GM23338 (cell line): ENCODE measurements around the gene CA12. TPM values are rescaled to one million over a fixed set of nuclear protein-coding genes. Genes with fewer than 3 reads are reported as not detected.

Experiments
- ATAC-seq: fragments of 200-7000 bp; cut with Tn5 transposase; 3 replicates; pipeline ENCODE4 v1.9.1; 2020
- DNase-seq: peaks from one replicate; pipeline ENCODE4 v3.0.0-alpha.2; 2015; ENCODE audit warnings: low spot score
- H2AFZ ChIP-seq: fragments of 200-600 bp; sonication (generic); 2 replicates; pipeline ENCODE4 v1.8.0; 2016; ENCODE audit warnings: antibody characterized with exemption, mild to moderate bottlenecking, moderate library complexity
- H3F3A ChIP-seq: fragments of 200-600 bp; sonication (generic); replicated peaks from 2 replicates; pipeline ENCODE4 v1.8.0; 2017; ENCODE audit warnings: antibody characterized with exemption, mixed run types, low read depth
- H3K27ac ChIP-seq: fragments of 200-600 bp; sonication (generic); 2 replicates; pipeline ENCODE4 v1.6.1; 2016; ENCODE audit warnings: low read depth
- H3K27me3 ChIP-seq: fragments of 200-600 bp; sonication (generic); 2 replicates; pipeline ENCODE4 v1.8.0; 2016; ENCODE audit warnings: mild to moderate bottlenecking, mixed run types, moderate library complexity; ENCODE audit not compliant: insufficient read depth
- H3K36me3 ChIP-seq: fragments of 200-600 bp; sonication (generic); 2 replicates; pipeline ENCODE4 v1.8.0; 2016; ENCODE audit warnings: mild to moderate bottlenecking; ENCODE audit not compliant: insufficient read depth
- H3K4me1 ChIP-seq: fragments of 200-600 bp; sonication (generic); 2 replicates; pipeline ENCODE4 v1.8.0; 2016; ENCODE audit warnings: mild to moderate bottlenecking, moderate library complexity; ENCODE audit not compliant: insufficient read depth
- H3K4me2 ChIP-seq: fragments of 200-600 bp; sonication (generic); 2 replicates; pipeline ENCODE4 v1.7.1; 2017; ENCODE audit warnings: mixed run types
- H3K4me3 ChIP-seq: fragments of 200-600 bp; sonication (generic); 2 replicates; pipeline ENCODE4 v1.6.1; 2016; ENCODE audit warnings: mixed run types
- H3K79me2 ChIP-seq: fragments of 200-600 bp; sonication (generic); replicated peaks from 2 replicates; pipeline ENCODE4 v1.8.0; 2017; ENCODE audit warnings: mild to moderate bottlenecking; ENCODE audit not compliant: insufficient read depth
- H3K9me2 ChIP-seq: fragments of 200-600 bp; sonication (generic); 2 replicates; pipeline ENCODE4 v1.8.0; 2017; ENCODE audit not compliant: insufficient read depth
- H4K20me1 ChIP-seq: fragments of 200-600 bp; sonication (generic); replicated peaks from 2 replicates; pipeline ENCODE4 v1.8.0; 2017; ENCODE audit warnings: mild to moderate bottlenecking; ENCODE audit not compliant: insufficient read depth
- H3K27ac Mint-ChIP-seq: 2 replicates; pipeline ENCODE4 v1.8.0; 2020; ENCODE audit warnings: inconsistent platforms, mild to moderate bottlenecking, moderate library complexity, mixed read lengths
- H3K27me3 Mint-ChIP-seq: 3 replicates; pipeline ENCODE4 v1.8.0; 2022; ENCODE audit warnings: low read depth, mild to moderate bottlenecking, moderate library complexity, mixed read lengths, inconsistent platforms; ENCODE audit not compliant: insufficient read depth, poor library complexity
- H3K36me3 Mint-ChIP-seq: 3 replicates; pipeline ENCODE4 v1.8.0; 2021; ENCODE audit warnings: low read depth, mild to moderate bottlenecking, inconsistent platforms, moderate library complexity, mixed read lengths
- H3K4me1 Mint-ChIP-seq: 3 replicates; pipeline ENCODE4 v1.8.0; 2020; ENCODE audit warnings: mild to moderate bottlenecking, inconsistent platforms, mixed read lengths
- H3K4me3 Mint-ChIP-seq: 3 replicates; pipeline ENCODE4 v1.8.0; 2021; ENCODE audit warnings: moderate library complexity, mild to moderate bottlenecking, inconsistent platforms, mixed read lengths
- H3K9me3 Mint-ChIP-seq: 3 replicates; pipeline ENCODE4 v1.8.0; 2020; ENCODE audit warnings: moderate library complexity, mild to moderate bottlenecking, inconsistent platforms, mixed read lengths
- CREB1 ChIP-seq: fragments of 250-450 bp; sonication (Bioruptor Pico); IDR thresholded peaks from 2 replicates; pipeline ENCODE4 v1.5.0; 2020; ENCODE audit warnings: low read depth, mild to moderate bottlenecking, moderate library complexity
- ETS1 ChIP-seq: IDR thresholded peaks from 2 replicates; pipeline ENCODE4 v1.6.1; 2016; ENCODE audit warnings: antibody characterized with exemption
- EZH2phosphoT487 ChIP-seq: fragments of 200-600 bp; sonication (generic); IDR thresholded peaks from one replicate; pipeline ENCODE4 v1.8.1; 2018; ENCODE audit warnings: antibody characterized with exemption; ENCODE audit not compliant: unreplicated experiment
- JUNB ChIP-seq: IDR thresholded peaks from one replicate; pipeline ENCODE4 v1.6.1; 2016; ENCODE audit warnings: antibody characterized with exemption; ENCODE audit not compliant: unreplicated experiment
- NANOG ChIP-seq: IDR thresholded peaks from 2 replicates; pipeline ENCODE4 v1.6.1; 2016; ENCODE audit warnings: antibody characterized with exemption, borderline replicate concordance
- POLR2AphosphoS5 ChIP-seq: IDR thresholded peaks from 2 replicates; pipeline ENCODE4 v1.6.1; 2016; ENCODE audit warnings: antibody characterized with exemption, low read depth
- ZNF462 ChIP-seq: fragments of 250-450 bp; sonication (Bioruptor Pico); IDR thresholded peaks from 2 replicates; pipeline ENCODE4 v1.5.0; 2020; ENCODE audit warnings: mild to moderate bottlenecking, moderate library complexity
- polyA plus RNA-seq: library from polyadenylated mRNA; unstranded; fragments of >200 nt; fragmentation: Nextera tagmentation; extraction: Ambion mirVana; gene quantifications from 2 replicates; pipeline ENCODE4 v1.2.1, GENCODE V29; 2016
- total RNA-seq: library from RNA; depleted of rRNA; stranded (reverse); fragments of >200 nt; shearing (Covaris generic); gene quantifications from 2 replicates; pipeline ENCODE4 v1.2.3, GENCODE V29; 2014

CA12 gene
- total and polyA plus RNA-seq, 2 experiments from 2014 or later, result 2.9 to 5.2 TPM

- TF ChIP-seq ZNF462 (CRISPR knock-in tag) (no peak), ETS1 (no peak), NANOG (no peak), EZH2phosphoT487 (no peak)
Measured at GRCh38 chr15:63380151-63380807, 1.4 kb downstream of the CA12 start (continued).

GRCh38 chr15:63379492-63380150, 2.0 kb downstream of the CA12 start:
- Histone ChIP-seq H3K4me2 (peak overlapping the region; percentile 92; the same call in 1 of the 2 replicates), H3K4me3 (0 out of 2 replicates have a peak overlapping the region, but pooled peaks have one; percentile 27), H3K79me2 (no peaks in the 10 kb centered on the region), H3K9me2 (no peaks in the 10 kb centered on the region), H2AFZ (no peak overlapping the region), H3F3A (peaks cover 3% of the 10 kb centered on the region; the same call in 1 of the 2 replicates), H3K27ac (no peak overlapping the region), H4K20me1 (no peaks in the 10 kb centered on the region), H3K36me3 (no peaks in the 10 kb centered on the region), H3K27me3 (peaks cover 47% of the 10 kb centered on the region), H3K4me1 (peaks cover 24% of the 10 kb centered on the region)
- Mint-ChIP-seq H3K4me3 (no peak overlapping the region; the same call in 2 of the 3 replicates), H3K9me3 (no peaks in the 10 kb centered on the region), H3K27me3 (peaks cover 31% of the 10 kb centered on the region), H3K27ac (no peak overlapping the region), H3K4me1 (peaks cover 40% of the 10 kb centered on the region), H3K36me3 (no peaks in the 10 kb centered on the region)
- no peak for ATAC-seq
- DNase-seq, result no peak
- TF ChIP-seq JUNB, result no peak
- no peak for TF ChIP-seq ETS1
- TF ChIP-seq CREB1 (CRISPR knock-in tag), result no peak
- TF ChIP-seq POLR2AphosphoS5, result no peak
- TF ChIP-seq EZH2phosphoT487, result no peak
